Ovary (tissue), 3 donors: ENCODE results near the gene DISC1.

ENCODE experiments used
- POLR2A ChIP-seq: fragments of 450-650 bp; IDR thresholded peaks from one replicate; pipeline ENCODE4 v1.6.1; 2017; ENCODE audit warnings: antibody characterized with exemption, mild to moderate bottlenecking, moderate library complexity
- TF ChIP-seq, protein P1 (sequence below), 3 donors: fragments of 450-650 bp in 2 of 3; fragments of 200-600 bp in 1 of 3; IDR thresholded peaks; one replicate each; pipeline versions ENCODE4 v1.5.1 to v1.8.0; 2016 to 2022; ENCODE audit warnings: antibody characterized with exemption in 3 of 3, mild to moderate bottlenecking in 1 of 3
- donor health status: DM: no; HTN: no; CAD: no.

DNA sequence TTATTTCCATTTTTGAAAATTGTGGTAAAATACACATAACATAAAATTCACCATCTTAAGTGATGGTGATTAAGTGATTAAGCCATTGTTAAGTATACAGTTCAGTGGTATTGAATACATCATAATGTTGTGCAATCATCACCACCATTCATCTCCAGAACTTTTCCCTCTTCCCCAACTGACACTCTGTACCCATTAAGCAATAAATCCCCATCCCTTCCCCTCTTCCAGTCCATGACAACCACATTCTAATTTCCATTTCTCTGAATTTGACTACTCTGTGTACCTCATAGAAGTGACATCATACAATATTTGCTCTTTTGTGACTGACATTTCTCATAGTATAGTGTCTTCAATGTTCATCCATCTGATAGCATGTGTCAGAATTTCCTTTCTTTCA, 124.8 kb downstream of the DISC1 start:
- TF ChIP-seq, protein P1, sequence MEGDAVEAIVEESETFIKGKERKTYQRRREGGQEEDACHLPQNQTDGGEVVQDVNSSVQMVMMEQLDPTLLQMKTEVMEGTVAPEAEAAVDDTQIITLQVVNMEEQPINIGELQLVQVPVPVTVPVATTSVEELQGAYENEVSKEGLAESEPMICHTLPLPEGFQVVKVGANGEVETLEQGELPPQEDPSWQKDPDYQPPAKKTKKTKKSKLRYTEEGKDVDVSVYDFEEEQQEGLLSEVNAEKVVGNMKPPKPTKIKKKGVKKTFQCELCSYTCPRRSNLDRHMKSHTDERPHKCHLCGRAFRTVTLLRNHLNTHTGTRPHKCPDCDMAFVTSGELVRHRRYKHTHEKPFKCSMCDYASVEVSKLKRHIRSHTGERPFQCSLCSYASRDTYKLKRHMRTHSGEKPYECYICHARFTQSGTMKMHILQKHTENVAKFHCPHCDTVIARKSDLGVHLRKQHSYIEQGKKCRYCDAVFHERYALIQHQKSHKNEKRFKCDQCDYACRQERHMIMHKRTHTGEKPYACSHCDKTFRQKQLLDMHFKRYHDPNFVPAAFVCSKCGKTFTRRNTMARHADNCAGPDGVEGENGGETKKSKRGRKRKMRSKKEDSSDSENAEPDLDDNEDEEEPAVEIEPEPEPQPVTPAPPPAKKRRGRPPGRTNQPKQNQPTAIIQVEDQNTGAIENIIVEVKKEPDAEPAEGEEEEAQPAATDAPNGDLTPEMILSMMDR (IDR thresholded peaks at IDR 0.05), result no peak
- TF ChIP-seq POLR2A, result no peak
